ENCODE data around the gene MAGI2. TPM values are rescaled to one million over a fixed set of nuclear protein-coding genes. Genes with fewer than 3 reads are reported as not detected.
A peak's percentile ranks its signal among the peaks of the same experiment; 100 is the strongest.

The MAGI2 gene
- total RNA-seq, 1 experiment from 2014 or later: 0.22 TPM

GRCh38 chr7:79400222-79400621 lies 53.2 kb downstream of the MAGI2 start (continued):
- TF ChIP-seq, protein P1, sequence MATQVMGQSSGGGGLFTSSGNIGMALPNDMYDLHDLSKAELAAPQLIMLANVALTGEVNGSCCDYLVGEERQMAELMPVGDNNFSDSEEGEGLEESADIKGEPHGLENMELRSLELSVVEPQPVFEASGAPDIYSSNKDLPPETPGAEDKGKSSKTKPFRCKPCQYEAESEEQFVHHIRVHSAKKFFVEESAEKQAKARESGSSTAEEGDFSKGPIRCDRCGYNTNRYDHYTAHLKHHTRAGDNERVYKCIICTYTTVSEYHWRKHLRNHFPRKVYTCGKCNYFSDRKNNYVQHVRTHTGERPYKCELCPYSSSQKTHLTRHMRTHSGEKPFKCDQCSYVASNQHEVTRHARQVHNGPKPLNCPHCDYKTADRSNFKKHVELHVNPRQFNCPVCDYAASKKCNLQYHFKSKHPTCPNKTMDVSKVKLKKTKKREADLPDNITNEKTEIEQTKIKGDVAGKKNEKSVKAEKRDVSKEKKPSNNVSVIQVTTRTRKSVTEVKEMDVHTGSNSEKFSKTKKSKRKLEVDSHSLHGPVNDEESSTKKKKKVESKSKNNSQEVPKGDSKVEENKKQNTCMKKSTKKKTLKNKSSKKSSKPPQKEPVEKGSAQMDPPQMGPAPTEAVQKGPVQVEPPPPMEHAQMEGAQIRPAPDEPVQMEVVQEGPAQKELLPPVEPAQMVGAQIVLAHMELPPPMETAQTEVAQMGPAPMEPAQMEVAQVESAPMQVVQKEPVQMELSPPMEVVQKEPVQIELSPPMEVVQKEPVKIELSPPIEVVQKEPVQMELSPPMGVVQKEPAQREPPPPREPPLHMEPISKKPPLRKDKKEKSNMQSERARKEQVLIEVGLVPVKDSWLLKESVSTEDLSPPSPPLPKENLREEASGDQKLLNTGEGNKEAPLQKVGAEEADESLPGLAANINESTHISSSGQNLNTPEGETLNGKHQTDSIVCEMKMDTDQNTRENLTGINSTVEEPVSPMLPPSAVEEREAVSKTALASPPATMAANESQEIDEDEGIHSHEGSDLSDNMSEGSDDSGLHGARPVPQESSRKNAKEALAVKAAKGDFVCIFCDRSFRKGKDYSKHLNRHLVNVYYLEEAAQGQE (IDR thresholded peaks at IDR 0.05; ENCODE audit: low read depth): no peak
- TF ChIP-seq RAD21 (IDR thresholded peaks at IDR 0.05; ENCODE audit: low read depth): no peak

DNA sequence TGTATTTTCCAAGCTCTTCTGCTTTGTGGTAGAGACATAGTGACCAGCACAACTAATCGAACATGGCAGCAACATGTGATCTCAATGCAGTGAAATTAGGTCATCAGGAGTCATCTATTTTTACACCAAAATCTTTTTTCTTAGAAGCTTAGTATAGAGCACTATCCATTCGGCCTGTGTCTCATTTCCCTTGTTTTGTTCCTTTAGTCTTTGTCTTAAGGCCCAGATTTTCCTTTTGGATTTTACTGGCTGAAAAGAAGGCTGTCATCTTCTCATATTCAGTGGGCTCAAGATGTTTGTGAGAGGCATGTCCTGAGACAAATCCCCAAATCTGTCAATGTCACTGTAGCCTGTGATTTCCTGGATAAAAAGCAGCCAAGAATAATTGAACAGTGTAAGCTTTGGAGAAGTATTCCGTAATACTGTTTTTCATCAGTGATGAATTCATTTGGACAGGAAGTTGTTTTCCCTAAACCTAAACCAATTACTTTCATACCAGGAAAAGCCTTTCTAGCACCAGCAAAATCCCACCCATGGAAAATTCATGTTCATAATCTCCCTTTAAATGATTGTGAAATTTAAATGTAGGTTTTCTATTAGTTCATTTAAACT lies 55.2 kb downstream of the MAGI2 start:
- Histone ChIP-seq H3K27me3 (ENCODE audit: insufficient read depth, low read length) (no peaks in the 10 kb centered on the region), H4K20me1 (ENCODE audit: insufficient read depth) (no peaks in the 10 kb centered on the region), H3K27ac (ENCODE audit: low read depth, low read length) (no peak overlapping the region), H3K79me2 (ENCODE audit: insufficient read depth, low read length) (no peaks in the 10 kb centered on the region), H3K4me2 (ENCODE audit: low read length) (no peak overlapping the region), H3K36me3 (ENCODE audit: control insufficient read depth in 1 of 2, insufficient read depth in 2 of 2, low read length in 2 of 2) (no peaks in the 10 kb centered on the region), H3K9ac (ENCODE audit: low read length) (no peak overlapping the region), H3K4me3 (replicated peaks in 1 of 2; ENCODE audit: low read depth in 1 of 2, low read length in 2 of 2) (no peak overlapping the region), H2AFZ (ENCODE audit: low read depth, low read length, poor library complexity, severe bottlenecking) (peak overlapping the region; percentile 53), H3K9me3 (ENCODE audit: control insufficient read depth in 1 of 2, insufficient read depth in 1 of 2, low read depth in 1 of 2, low read length in 2 of 2) (no peaks in the 10 kb centered on the region), H3K4me1 (ENCODE audit: control insufficient read depth in 1 of 2, insufficient read depth in 2 of 2, low read length in 2 of 2) (no peaks in the 10 kb centered on the region), H3K9me2 (ENCODE audit: insufficient read depth) (no peaks in the 10 kb centered on the region)
- DNase-seq (ENCODE audit: low read depth, low spot score) (no peak), ATAC-seq (no peak)
- intact Hi-C loops (cut with micrococcal nuclease): no loop called here
- CTCF ChIA-PET: no interaction called here
- RAD21 ChIA-PET (ENCODE audit: low non-redundant PET in 1 of 2, low total read pairs in 2 of 2, uncharacterized antibody in 2 of 2, unreplicated experiment in 2 of 2): no interaction called here
- no TSS peak for BruUV-seq (replicated peaks)
- POLR2A ChIA-PET: no interaction called here
- TF ChIP-seq, protein P2, sequence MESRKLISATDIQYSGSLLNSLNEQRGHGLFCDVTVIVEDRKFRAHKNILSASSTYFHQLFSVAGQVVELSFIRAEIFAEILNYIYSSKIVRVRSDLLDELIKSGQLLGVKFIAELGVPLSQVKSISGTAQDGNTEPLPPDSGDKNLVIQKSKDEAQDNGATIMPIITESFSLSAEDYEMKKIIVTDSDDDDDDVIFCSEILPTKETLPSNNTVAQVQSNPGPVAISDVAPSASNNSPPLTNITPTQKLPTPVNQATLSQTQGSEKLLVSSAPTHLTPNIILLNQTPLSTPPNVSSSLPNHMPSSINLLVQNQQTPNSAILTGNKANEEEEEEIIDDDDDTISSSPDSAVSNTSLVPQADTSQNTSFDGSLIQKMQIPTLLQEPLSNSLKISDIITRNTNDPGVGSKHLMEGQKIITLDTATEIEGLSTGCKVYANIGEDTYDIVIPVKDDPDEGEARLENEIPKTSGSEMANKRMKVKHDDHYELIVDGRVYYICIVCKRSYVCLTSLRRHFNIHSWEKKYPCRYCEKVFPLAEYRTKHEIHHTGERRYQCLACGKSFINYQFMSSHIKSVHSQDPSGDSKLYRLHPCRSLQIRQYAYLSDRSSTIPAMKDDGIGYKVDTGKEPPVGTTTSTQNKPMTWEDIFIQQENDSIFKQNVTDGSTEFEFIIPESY (IDR thresholded peaks at IDR 0.05; ENCODE audit: extremely low read depth, insufficient replicate concordance, low read length): no peak
- TF ChIP-seq SRF (IDR thresholded peaks at IDR 0.05; ENCODE audit: low read depth) (no peak), EZH2phosphoT487 (IDR thresholded peaks at IDR 0.05; ENCODE audit: borderline replicate concordance) (no peak), CEBPB (IDR thresholded peaks at IDR 0.05; ENCODE audit: low read depth) (no peak), CBX3 (IDR thresholded peaks at IDR 0.05; ENCODE audit: low read depth) (no peak), SP1 (IDR thresholded peaks at IDR 0.05; ENCODE audit: low read depth) (no peak), EZH2 (IDR thresholded peaks at IDR 0.05) (no peak), TCF7L2 (IDR thresholded peaks at IDR 0.05; ENCODE audit: borderline replicate concordance, extremely low read depth, insufficient read depth, insufficient read length) (no peak), SIN3A (IDR thresholded peaks at IDR 0.05; ENCODE audit: low read depth) (no peak)
